HCT116 (cell line): Measurements from ENCODE around the gene LRRC1. TPM values are rescaled to one million over a fixed set of nuclear protein-coding genes. Genes with fewer than 3 reads are reported as not detected.

ENCODE experiments used
- ATAC-seq: fragments of 200-7000 bp; cut with Tn5 transposase; 2 replicates; pipeline ENCODE4 v1.9.1; 2020; ENCODE audit warnings: mild to moderate bottlenecking, moderate library complexity
- BruUV-seq: library from RNA; stranded (reverse); fragments of 400-500 nt; replicated peaks from 2 replicates; lab custom pipeline; 2021; lab: Mats Ljungman, UMichigan
- CTCF ChIA-PET: fragments of 300-600 bp; sonication (Branson Sonifier 250); formaldehyde crosslinking; loops from one replicate; lab custom pipeline; 2021; ENCODE audit warnings: antibody characterized with exemption; lab: Charles Lee
- POLR2A ChIA-PET: fragments of 300-600, 350-600 bp; sonication (Branson Sonifier 250); formaldehyde crosslinking; loops from one replicate; lab custom pipeline; 2021; ENCODE audit warnings: antibody characterized with exemption; lab: Charles Lee
- RAD21 ChIA-PET, 2 experiments: fragments of 300-600 bp; sonication (Branson Sonifier 250); formaldehyde crosslinking; loops; one replicate each; lab custom pipeline; 2023; ENCODE audit warnings: low total read pairs in 2 of 2; ENCODE audit not compliant: uncharacterized antibody in 2 of 2, unreplicated experiment in 2 of 2, low non-redundant PET in 1 of 2; lab: Charles Lee
- DNase-seq: peaks from one replicate; pipeline ENCODE4 v3.0.0-alpha.2; 2010; ENCODE audit warnings: low read depth, low spot score
- H2AFZ ChIP-seq: fragments of 200-600 bp; shearing (Covaris generic), sonication (generic); 2 replicates; pipeline ENCODE4 v1.6.1; 2017; ENCODE audit warnings: low read depth, mixed run types, mixed read lengths, antibody characterized with exemption, low read length; ENCODE audit not compliant: poor library complexity, severe bottlenecking
- H3K27ac ChIP-seq: 2 replicates; pipeline ENCODE4 v1.5.1; 2012; ENCODE audit warnings: low read depth, low read length
- H3K27me3 ChIP-seq: fragments of 200-600 bp; sonication (generic); 2 replicates; pipeline ENCODE4 v1.6.1; 2016; ENCODE audit warnings: mixed run types, low read length, mixed read lengths; ENCODE audit not compliant: insufficient read depth
- H3K36me3 ChIP-seq, 2 experiments: fragments of 200-500 bp in 1 of 2; fragments of 200-600 bp in 1 of 2; sonication (Bioruptor generic) in 1 of 2; sonication (generic) in 1 of 2; 2 replicates each; pipeline versions ENCODE4 v1.5.1 to v1.6.1; 2014 to 2016; ENCODE audit warnings: low read length in 2 of 2, inconsistent platforms in 1 of 2, mixed read lengths in 1 of 2, mixed run types in 1 of 2; ENCODE audit not compliant: insufficient read depth in 2 of 2, control insufficient read depth in 1 of 2
- H3K4me1 ChIP-seq, 2 experiments: fragments of 200-600 bp in 1 of 2; sonication (generic) in 1 of 2; 2 replicates each; pipeline versions ENCODE4 v1.5.1 to v1.6.1; 2012 to 2017; ENCODE audit warnings: low read length in 2 of 2, inconsistent platforms in 1 of 2, mild to moderate bottlenecking in 1 of 2, mixed read lengths in 1 of 2, mixed run types in 1 of 2, moderate library complexity in 1 of 2; ENCODE audit not compliant: insufficient read depth in 2 of 2, control insufficient read depth in 1 of 2
- H3K4me2 ChIP-seq: fragments of 200-600 bp; sonication (generic); 2 replicates; pipeline ENCODE4 v1.6.1; 2017; ENCODE audit warnings: mixed run types, low read length, mixed read lengths
- H3K4me3 ChIP-seq, 2 experiments: fragments of 200-600 bp in 1 of 2; sonication (generic) in 1 of 2; replicated peaks in 1 of 2; 2 replicates each; pipeline ENCODE4 v1.5.1; 2011 to 2016; ENCODE audit warnings: low read length in 2 of 2, control low read depth in 1 of 2, low read depth in 1 of 2, mild to moderate bottlenecking in 1 of 2, mixed read lengths in 1 of 2, mixed run types in 1 of 2
- H3K79me2 ChIP-seq: fragments of 200-600 bp; sonication (generic); 2 replicates; pipeline ENCODE4 v1.6.1; 2017; ENCODE audit warnings: mild to moderate bottlenecking, mixed run types, low read length, moderate library complexity, mixed read lengths; ENCODE audit not compliant: insufficient read depth
- H3K9ac ChIP-seq: fragments of 200-600 bp; sonication (generic); 2 replicates; pipeline ENCODE4 v1.6.1; 2016; ENCODE audit warnings: low read length, mixed read lengths
- H3K9me2 ChIP-seq: fragments of 200-600 bp; sonication (generic), shearing (Covaris generic); 2 replicates; pipeline ENCODE4 v1.6.1; 2017; ENCODE audit warnings: mixed run types, mild to moderate bottlenecking, moderate library complexity; ENCODE audit not compliant: insufficient read depth
- H3K9me3 ChIP-seq, 2 experiments: fragments of 200-500 bp in 1 of 2; fragments of 200-600 bp in 1 of 2; sonication (Bioruptor generic) in 1 of 2; sonication (generic) in 1 of 2; 2 replicates each; pipeline ENCODE4 v1.6.1; 2014 to 2017; ENCODE audit warnings: low read length in 2 of 2, mixed read lengths in 2 of 2, inconsistent platforms in 1 of 2, low read depth in 1 of 2, mild to moderate bottlenecking in 1 of 2, mixed run types in 1 of 2, moderate library complexity in 1 of 2; ENCODE audit not compliant: control insufficient read depth in 1 of 2, insufficient read depth in 1 of 2
- H4K20me1 ChIP-seq: fragments of 200-600 bp; sonication (generic), shearing (Covaris generic); 2 replicates; pipeline ENCODE4 v1.6.1; 2017; ENCODE audit warnings: mixed run types, mild to moderate bottlenecking, moderate library complexity; ENCODE audit not compliant: insufficient read depth
- CTCF ChIP-seq, 3 experiments: fragments of 200-600 bp in 1 of 3; sonication (generic) in 1 of 3; IDR thresholded peaks in 2 of 3; conservative IDR thresholded peaks in 1 of 3; 2 replicates each; pipeline ENCODE4 v1.5.1; 2012 to 2017; ENCODE audit warnings: low read depth in 2 of 3, low read length in 2 of 3, antibody characterized with exemption in 1 of 3, borderline replicate concordance in 1 of 3, control low read depth in 1 of 3, mild to moderate bottlenecking in 1 of 3, mixed read lengths in 1 of 3, mixed run types in 1 of 3, moderate library complexity in 1 of 3; ENCODE audit not compliant: insufficient read depth in 1 of 3
- ELF1 ChIP-seq: IDR thresholded peaks from 2 replicates; pipeline ENCODE4 v1.6.1; 2012; ENCODE audit warnings: low read depth, borderline replicate concordance
- JUND ChIP-seq: IDR thresholded peaks from 2 replicates; pipeline ENCODE4 v1.6.1; 2012
- MAX ChIP-seq: IDR thresholded peaks from 2 replicates; pipeline ENCODE4 v1.6.1; 2012
- REST ChIP-seq: IDR thresholded peaks from 2 replicates; pipeline ENCODE4 v1.6.1; 2012; ENCODE audit warnings: low read depth
- intact Hi-C: fragments of 100-400 bp; cut with micrococcal nuclease; formaldehyde crosslinking; loops from 2 replicates; pipeline ENCODE4 v1.10.0; 2022
- total RNA-seq: library from RNA; stranded (reverse); gene quantifications from one replicate; pipeline ENCODE4 v1.2.1, GENCODE V29; 2021; ENCODE audit not compliant: unreplicated experiment

The LRRC1 gene
- total RNA-seq, 1 experiment from 2014 or later: 19.8 TPM

GRCh38 chr6:53828215-53828614 lies 33.4 kb downstream of the LRRC1 start:
- no peak for ATAC-seq
- CTCF ChIA-PET: no interaction called here
- Histone ChIP-seq H3K27me3 (no peaks in the 10 kb centered on the region), H3K4me1 (peaks cover 9 to 52% of the 10 kb centered on the region in 2 experiments; a peak in 3 of 4 replicates), H3K4me2 (no peak overlapping the region), H3K79me2 (peaks cover 91% of the 10 kb centered on the region), H3K27ac (no peak overlapping the region), H3K9ac (no peak overlapping the region), H3K9me3 (no peaks in the 10 kb centered on the region), H3K36me3 (no peaks in the 10 kb centered on the region), H3K4me3 (no peak overlapping the region), H4K20me1 (no peaks in the 10 kb centered on the region), H2AFZ (no peak overlapping the region), H3K9me2 (no peaks in the 10 kb centered on the region)
- no peak for DNase-seq
- no TSS peak for BruUV-seq
- intact Hi-C loops: no loop called here
- RAD21 ChIA-PET: no interaction called here
- POLR2A ChIA-PET: no interaction called here
- TF ChIP-seq CTCF (IDR thresholded peaks at IDR 0.05 in 2 of 3, conservative IDR thresholded peaks at IDR 0.05 in 1 of 3; ENCODE audit: borderline replicate concordance in 1 of 3, insufficient read depth in 1 of 3, low read depth in 2 of 3, low read length in 2 of 3) (no peak), MAX (no peak), JUND (no peak), ELF1 (no peak), REST (no peak)
